ENCODE measurements around the gene MS4A8.
"Not testable (repeated sequence)": the region's sequence is repeated elsewhere in the genome, so short reads cannot be mapped to it uniquely, and the experiment has no call there.

MS4A8 gene

DNA sequence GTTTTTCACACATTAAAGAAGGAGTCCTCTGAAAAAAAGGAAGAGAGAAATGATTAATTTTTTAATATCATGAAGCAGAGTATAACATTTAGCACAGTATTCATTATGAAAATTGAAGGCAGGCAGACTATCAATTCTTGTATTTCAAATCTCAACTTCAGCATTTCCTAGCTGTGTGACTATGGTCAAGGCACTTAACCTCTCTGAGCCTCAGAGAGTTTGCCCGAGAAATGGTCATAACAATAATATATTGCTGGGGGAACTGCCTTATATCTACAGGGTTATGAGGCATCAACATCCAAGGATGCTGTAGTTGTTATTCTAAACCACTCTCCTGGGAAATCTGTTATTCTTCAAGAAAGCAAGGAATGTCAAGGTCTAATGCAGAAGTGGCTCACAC is 26.2 kb downstream of the MS4A8 start:
- no peak for DNase-seq (ENCODE audit: low read depth)

DNA sequence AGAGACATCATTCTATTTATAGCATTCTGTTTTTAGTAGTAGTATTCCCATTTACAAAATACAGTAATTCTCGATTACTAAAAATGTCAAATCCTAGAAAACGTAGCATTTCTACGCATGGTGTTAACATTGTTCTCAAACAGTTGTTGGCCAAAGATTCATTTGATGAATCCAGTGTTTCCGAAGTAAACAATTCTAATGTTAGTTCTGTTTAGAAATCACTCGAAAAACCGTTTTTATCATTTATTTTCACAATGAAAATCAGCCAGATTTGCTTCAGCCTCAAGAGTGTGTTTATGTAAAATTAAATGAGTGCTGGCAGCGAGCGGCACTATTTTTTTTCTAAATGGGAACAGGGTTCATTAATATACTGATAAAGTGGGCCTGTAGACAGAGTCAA is 32.2 kb downstream of the MS4A8 start:
- no peak for DNase-seq (ENCODE audit: low read depth)

DNA sequence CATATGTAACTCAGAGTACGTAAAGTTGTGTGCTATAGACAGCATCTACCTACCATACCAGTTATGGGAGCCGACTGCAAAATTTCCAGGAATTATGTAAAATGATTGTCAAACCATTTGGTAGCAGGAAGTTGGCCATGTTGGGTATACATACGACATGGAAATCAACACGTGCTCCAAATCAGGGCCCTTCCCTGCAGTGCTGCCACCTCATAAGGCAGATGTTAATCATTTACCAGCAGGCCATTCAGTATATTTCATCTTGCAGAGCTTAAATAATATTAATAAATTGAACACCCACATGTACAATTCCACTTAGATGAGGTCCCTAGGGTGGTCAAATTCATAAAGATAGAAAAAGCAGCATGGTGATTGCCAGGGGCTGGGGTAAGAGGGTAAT is 34.9 kb downstream of the MS4A8 start:
- DNase-seq (ENCODE audit: low read depth): no peak

GRCh38 chr11:60739114-60739513 is 39.7 kb downstream of the MS4A8 start:
- DNase-seq (ENCODE audit: low read depth): no peak

- DNase-seq (ENCODE audit: low read depth): no peak
Observed at GRCh38 chr11:60740573-60740972, 41.2 kb downstream of the MS4A8 start.

DNA sequence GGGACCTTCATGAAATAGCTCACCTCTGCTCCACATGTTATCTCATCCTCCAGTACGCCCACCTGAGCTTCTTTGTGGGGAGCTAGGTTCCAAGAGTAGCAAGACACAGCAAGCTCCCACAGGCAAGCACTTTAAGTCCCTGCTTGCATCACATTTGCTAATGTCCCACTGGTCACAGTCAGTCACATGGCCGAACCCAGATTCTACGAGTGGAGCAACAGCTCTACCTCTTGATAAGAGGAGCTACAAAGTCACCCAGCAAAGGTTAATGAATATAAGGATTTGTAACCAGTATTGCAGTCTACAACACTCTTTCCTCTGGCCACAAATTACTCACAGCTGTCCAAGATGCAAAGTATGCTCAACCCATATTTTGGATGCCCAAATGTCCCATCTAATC is 42.0 kb downstream of the MS4A8 start:
- no peak for DNase-seq (ENCODE audit: low read depth)

GRCh38 chr11:60743058-60743457 is 43.6 kb downstream of the MS4A8 start:
- DNase-seq (ENCODE audit: low read depth): no peak

DNA sequence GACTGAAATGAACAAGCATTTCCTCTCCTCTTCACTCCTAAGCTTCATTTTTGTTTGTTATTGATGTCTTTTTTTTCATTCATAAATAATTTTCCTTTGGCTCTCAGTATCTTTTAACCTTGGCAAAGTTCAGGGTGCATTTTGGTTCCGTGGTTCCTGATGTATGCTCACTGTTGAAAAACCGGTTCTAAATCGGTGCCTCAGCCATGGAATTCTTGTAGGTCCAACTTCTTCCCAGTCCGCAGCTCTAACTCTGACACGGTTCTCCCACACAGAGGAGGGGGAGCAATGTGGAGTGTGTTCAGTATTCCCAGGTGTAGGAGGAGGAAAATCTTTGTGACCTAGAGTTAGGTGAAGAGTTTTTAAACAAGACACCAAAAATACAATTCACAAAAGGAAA is 44.7 kb downstream of the MS4A8 start:
- no peak for DNase-seq (ENCODE audit: low read depth)

DNA sequence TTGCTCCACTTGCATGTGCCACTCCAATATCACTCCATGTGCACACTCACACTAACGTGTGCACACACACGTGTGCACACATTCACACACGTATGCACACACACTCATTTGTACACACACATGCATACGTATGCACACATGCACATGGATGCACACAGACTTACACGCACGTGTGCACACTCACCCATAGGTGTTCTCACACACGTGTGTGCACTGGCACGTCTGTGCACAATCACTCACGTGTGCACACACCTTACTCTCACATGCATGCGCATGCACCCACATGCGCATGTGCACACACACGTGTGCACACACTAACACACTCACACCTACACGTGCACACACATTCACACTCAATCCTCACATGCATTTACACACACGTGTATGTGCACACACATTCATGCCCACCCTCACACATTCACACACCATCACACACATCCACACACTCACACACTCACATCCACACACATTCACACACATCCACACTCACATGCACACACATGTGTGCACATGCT is 48.0 kb downstream of the MS4A8 start:
- no peak for DNase-seq (ENCODE audit: low read depth)

GRCh38 chr11:60748225-60748624 is 48.8 kb downstream of the MS4A8 start:
- DNase-seq (ENCODE audit: low read depth): no peak

GRCh38 chr11:60748821-60749220 is 49.4 kb downstream of the MS4A8 start:
- no peak for DNase-seq (ENCODE audit: low read depth)

- DNase-seq (ENCODE audit: low read depth): no peak
Observed at GRCh38 chr11:60750911-60751310, 51.5 kb downstream of the MS4A8 start.

- no peak for DNase-seq (ENCODE audit: low read depth)
Observed at GRCh38 chr11:60753309-60753708, 53.9 kb downstream of the MS4A8 start.

- DNase-seq (ENCODE audit: low read depth): no peak
Observed at GRCh38 chr11:60754887-60755286, 55.5 kb downstream of the MS4A8 start.

DNA sequence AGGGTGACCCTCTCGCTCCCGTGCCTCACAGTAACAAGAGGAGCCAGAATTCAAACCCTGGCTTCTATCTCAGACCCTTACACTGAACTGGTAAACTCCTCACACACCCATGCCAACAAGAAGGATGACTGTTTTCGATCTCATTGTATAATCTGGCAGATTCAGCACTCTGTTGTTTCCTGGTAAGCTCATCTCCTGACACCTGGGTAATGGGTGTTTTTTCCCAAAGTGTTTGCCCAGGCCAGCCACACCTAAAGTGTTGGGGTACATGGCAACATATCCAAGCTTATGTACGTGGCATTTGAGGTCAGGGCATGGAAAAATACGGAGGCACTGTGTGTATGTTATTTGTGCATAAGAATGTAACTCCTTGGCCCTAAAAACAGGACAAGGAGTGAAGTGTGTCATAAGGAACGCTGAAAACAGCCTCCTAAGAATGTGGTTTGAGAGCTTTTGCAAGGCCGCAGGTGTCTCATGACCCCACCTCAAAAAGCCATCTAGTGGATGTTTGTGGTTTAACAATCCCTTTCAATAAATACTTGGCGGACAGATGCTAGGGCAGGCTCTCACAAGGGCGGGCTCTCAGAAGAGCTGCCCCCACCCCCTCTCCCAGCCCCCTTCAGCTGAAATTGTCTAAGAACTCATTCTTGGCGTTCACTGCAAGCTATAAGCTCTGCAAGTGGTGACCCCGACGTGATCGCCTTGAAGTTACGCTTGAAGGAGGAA is 57.1 kb downstream of the MS4A8 start, which contains the start of gene MS4A15:
Gene MS4A15 (plus strand): TSS at position 561 of the 726 bp plus-strand sequence. CDS start 6,867 bp downstream, outside the sequence.
- DNase-seq (ENCODE audit: low read depth): no peak

- no peak for DNase-seq (ENCODE audit: low read depth)
Observed at GRCh38 chr11:60757231-60757800, 57.9 kb downstream of the MS4A8 start.

- not testable (repeated sequence) for DNase-seq (ENCODE audit: low read depth)
Observed at GRCh38 chr11:60758671-60759070, 59.3 kb downstream of the MS4A8 start.

DNA sequence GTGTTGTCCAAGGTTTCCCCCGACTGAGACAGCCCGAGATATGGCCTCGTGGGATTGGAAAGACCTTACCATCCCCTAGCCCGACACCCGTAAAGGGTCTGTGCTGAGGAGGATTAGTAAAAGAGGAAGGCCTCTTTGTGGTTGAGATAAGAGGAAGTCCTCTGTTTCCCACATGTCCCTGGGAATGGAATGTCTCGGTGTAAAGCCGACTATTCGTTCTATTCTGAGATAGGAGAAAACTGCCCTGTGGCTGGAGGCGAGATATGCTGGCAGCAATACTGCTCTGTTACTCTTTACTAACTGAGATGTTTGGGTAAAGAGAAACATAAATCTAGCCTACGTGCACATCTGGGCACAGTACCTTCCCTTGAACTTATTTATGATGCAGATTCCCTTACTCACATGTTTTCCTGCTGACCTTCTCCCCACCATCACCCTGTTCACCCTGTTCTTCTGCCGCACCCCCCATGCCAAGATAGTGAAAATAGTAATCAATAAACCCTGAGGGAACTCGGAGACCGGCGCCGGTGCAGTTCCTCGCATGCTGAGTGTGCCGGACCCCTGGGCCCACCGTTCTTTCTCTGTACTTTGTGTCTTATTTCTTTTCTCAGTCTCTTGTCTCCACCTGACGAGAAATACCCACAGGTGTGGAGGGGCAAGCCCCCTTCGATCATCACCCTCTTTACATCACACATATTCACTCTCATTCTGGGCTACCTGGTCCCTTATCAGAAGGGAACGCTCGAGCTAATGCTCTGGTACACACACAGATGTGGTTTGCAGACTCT is 60.2 kb downstream of the MS4A8 start:
- DNase-seq (ENCODE audit: low read depth): not testable (repeated sequence)

GRCh38 chr11:60761436-60762190 is 62.2 kb downstream of the MS4A8 start:
- no peak for DNase-seq (ENCODE audit: low read depth)

GRCh38 chr11:60762851-60763691 is 63.7 kb downstream of the MS4A8 start:
- no peak for DNase-seq (ENCODE audit: low read depth)

DNA sequence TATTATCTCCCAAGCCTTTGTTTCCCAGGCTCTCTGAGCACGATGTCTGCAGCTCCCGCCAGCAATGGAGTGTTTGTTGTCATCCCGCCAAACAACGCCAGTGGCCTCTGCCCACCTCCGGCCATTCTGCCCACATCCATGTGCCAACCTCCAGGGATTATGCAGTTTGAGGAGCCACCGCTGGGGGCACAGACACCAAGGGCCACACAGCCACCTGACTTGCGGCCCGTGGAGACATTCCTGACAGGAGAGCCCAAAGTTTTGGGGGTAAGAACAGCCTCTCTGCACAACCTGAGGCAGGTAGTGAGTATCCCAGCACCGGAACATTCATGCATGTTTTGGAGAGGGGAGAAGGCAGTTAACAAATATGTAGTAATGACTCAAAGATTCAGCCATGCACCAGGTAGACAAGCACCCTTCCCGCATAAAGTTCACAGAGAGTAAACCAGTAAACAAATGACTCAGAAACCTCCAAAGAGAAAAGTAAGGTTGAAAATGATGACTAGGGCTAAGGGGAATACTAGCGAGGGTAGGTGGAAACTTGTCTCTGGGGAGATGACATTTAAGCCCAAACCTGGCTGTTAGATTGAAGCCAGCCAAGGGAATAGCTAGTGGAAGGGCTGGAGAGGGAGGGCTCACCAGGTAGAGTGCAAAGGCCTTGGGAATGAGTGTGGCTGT is 64.4 kb downstream of the MS4A8 start:
- DNase-seq (ENCODE audit: low read depth): no peak
